HEK293 (cell line): ENCODE measurements around the gene USP24.

Source experiments
- CTCF ChIA-PET: fragments of 350-600 bp; formaldehyde crosslinking; extraction: SDS; loops from one replicate; lab custom pipeline; 2021; ENCODE audit warnings: antibody characterized with exemption; lab: Yijun Ruan, JAX
- POLR2A ChIA-PET: fragments of 300-600 bp; formaldehyde crosslinking; extraction: SDS; loops from one replicate; lab custom pipeline; 2020; ENCODE audit warnings: antibody characterized with exemption, inconsistent platforms; lab: Yijun Ruan, JAX
- H3K27ac ChIP-seq: fragments of 200-500 bp; sonication (Bioruptor generic); 2 replicates; pipeline ENCODE4 v1.5.1; 2014; ENCODE audit warnings: low read depth, low read length, control low read depth, inconsistent platforms; ENCODE audit errors: extremely low read depth
- H3K36me3 ChIP-seq, 2 experiments: fragments of 200-500 bp in 1 of 2; sonication (Bioruptor generic) in 1 of 2; 1 replicate in 1 of 2; 2 replicates in 1 of 2; pipeline ENCODE4 v1.5.1; 2014 to 2017; ENCODE audit warnings: inconsistent platforms in 2 of 2, low read length in 2 of 2; ENCODE audit not compliant: control insufficient read depth in 2 of 2, insufficient read depth in 1 of 2
- H3K4me1 ChIP-seq: fragments of 200-500 bp; sonication (Bioruptor generic); 2 replicates; pipeline ENCODE4 v1.5.1; 2014; ENCODE audit warnings: mild to moderate bottlenecking, low read length, inconsistent platforms; ENCODE audit not compliant: control insufficient read depth, insufficient read depth
- H3K4me3 ChIP-seq: 2 replicates; pipeline ENCODE4 v1.5.1; 2011; ENCODE audit warnings: low read depth, mild to moderate bottlenecking, control low read depth, low read length, moderate library complexity
- H3K9me3 ChIP-seq: fragments of 200-500 bp; sonication (Bioruptor generic); 2 replicates; pipeline ENCODE4 v1.5.1; 2014; ENCODE audit warnings: low read depth, low read length, inconsistent platforms; ENCODE audit not compliant: control insufficient read depth, insufficient read depth
- GLIS2 ChIP-seq: fragments of 450-650 bp; formaldehyde crosslinking; IDR thresholded peaks from 2 replicates; pipeline ENCODE4 v1.5.1; 2016; ENCODE audit warnings: missing biosample characterization, missing genetic modification characterization
- INSM2 ChIP-seq: fragments of 450-650 bp; formaldehyde crosslinking; IDR thresholded peaks from 2 replicates; pipeline ENCODE4 v1.5.1; 2016; ENCODE audit warnings: missing biosample characterization, missing genetic modification characterization
- ZNF10 ChIP-seq: fragments of 450-650 bp; formaldehyde crosslinking; IDR thresholded peaks from 2 replicates; pipeline ENCODE4 v1.5.1; 2017; ENCODE audit warnings: missing biosample characterization, missing genetic modification characterization
- ZNF311 ChIP-seq: fragments of 450-650 bp; formaldehyde crosslinking; IDR thresholded peaks from 2 replicates; pipeline ENCODE4 v1.5.1; 2017; ENCODE audit warnings: missing biosample characterization, missing genetic modification characterization, borderline replicate concordance
- ZNF366 ChIP-seq: fragments of 450-650 bp; formaldehyde crosslinking; conservative IDR thresholded peaks from 2 replicates; pipeline ENCODE4 v1.5.1; 2016; ENCODE audit warnings: missing biosample characterization, missing genetic modification characterization
- ZNF48 ChIP-seq: fragments of 450-650 bp; formaldehyde crosslinking; IDR thresholded peaks from 2 replicates; pipeline ENCODE4 v1.5.1; 2016; ENCODE audit warnings: missing biosample characterization, missing genetic modification characterization
- ZNF580 ChIP-seq: fragments of 450-650 bp; formaldehyde crosslinking; IDR thresholded peaks from 2 replicates; pipeline ENCODE4 v1.5.1; 2016; ENCODE audit warnings: missing biosample characterization, missing genetic modification characterization
- ZNF677 ChIP-seq: fragments of 450-650 bp; IDR thresholded peaks from 2 replicates; pipeline ENCODE4 v1.5.0; 2018; ENCODE audit warnings: missing biosample characterization, mild to moderate bottlenecking, missing genetic modification characterization, moderate library complexity
- ZNF704 ChIP-seq: fragments of 450-650 bp; formaldehyde crosslinking; IDR thresholded peaks from 2 replicates; pipeline ENCODE4 v1.5.1; 2016; ENCODE audit warnings: missing biosample characterization, missing genetic modification characterization
- ZNF768 ChIP-seq: fragments of 450-650 bp; formaldehyde crosslinking; IDR thresholded peaks from 2 replicates; pipeline ENCODE4 v1.5.1; 2018; ENCODE audit warnings: missing biosample characterization, mild to moderate bottlenecking, missing genetic modification characterization
- ZNF791 ChIP-seq: fragments of 450-650 bp; formaldehyde crosslinking; IDR thresholded peaks from 2 replicates; pipeline ENCODE4 v1.5.1; 2016; ENCODE audit warnings: missing biosample characterization, missing genetic modification characterization
- TF ChIP-seq, protein P1 (sequence below): fragments of 450-650 bp; formaldehyde crosslinking; IDR thresholded peaks from 2 replicates; pipeline ENCODE4 v1.5.1; 2016; ENCODE audit warnings: missing biosample characterization, missing genetic modification characterization
- TF ChIP-seq, protein P2 (sequence below): fragments of 450-650 bp; formaldehyde crosslinking; IDR thresholded peaks from 2 replicates; pipeline ENCODE4 v1.5.1; 2016; ENCODE audit warnings: missing biosample characterization, missing genetic modification characterization

USP24 gene

DNA sequence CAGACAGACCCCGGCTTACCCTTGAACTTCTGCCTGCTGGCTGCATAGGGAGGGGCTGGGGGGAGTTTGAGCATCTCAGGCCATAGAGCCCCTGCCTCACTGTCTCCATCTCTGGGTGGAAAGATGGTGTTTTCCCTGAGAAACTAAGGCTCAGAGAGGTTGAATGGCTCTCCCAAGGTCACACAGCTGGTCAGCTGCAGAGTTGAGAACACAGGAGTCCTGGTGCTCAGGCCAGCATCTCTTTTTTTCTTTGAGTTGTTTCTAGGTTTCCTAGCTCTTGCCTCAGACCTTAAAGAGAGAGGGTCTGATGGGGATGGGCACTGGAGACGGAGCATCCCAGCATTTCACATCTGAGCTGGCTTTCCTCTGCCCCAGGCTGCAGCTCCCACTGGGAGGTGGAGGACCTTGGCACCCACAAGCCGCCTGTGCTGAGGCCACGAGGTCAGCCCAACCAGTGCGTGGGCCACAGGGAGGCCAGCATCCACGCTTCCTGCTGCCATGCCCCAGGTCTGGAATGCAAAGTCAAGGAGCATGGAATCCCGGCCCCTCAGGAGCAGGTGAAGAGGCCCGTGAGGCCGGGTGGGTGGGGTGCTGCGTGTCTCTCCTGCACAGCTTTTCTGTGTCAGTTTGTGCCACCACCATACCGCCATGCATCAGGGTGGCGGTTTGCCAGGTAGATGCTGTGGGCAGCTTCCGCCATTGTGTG is 154.0 kb downstream of the USP24 start:
- H3K9me3 ChIP-seq = no peaks in the 10 kb centered on the region
- CTCF ChIA-PET = interaction anchor here (1.1 kb wide), 2 partner anchors 10 to 116 kb away, joined by 3 to 6 read pairs; no protein-coding TSS in a partner anchor
- no peak overlapping the region for H3K27ac ChIP-seq
- H3K4me3 ChIP-seq = no peak overlapping the region
- no peaks in the 10 kb centered on the region for H3K36me3 ChIP-seq
- POLR2A ChIA-PET = no interaction called here
- no peaks in the 10 kb centered on the region for H3K4me1 ChIP-seq
- no peak for TF ChIP-seq ZNF10 (tag by site-specific recombination)
- TF ChIP-seq ZNF768 (tag by site-specific recombination) = 0 out of 2 replicates have a peak, but pooled peaks have one; percentile 59

GRCh38 chr1:55060133-55060999 is 154.8 kb downstream of the USP24 start:
- CTCF ChIA-PET = interaction anchor here (0.6 to 1.8 kb wide), 7 partner anchors 10 to 115 kb away, joined by 3 to 6 read pairs (median 3); no protein-coding TSS in a partner anchor
- no peaks in the 10 kb centered on the region for H3K36me3 ChIP-seq
- POLR2A ChIA-PET = no interaction called here
- no peaks in the 10 kb centered on the region for H3K9me3 ChIP-seq
- no peaks in the 10 kb centered on the region for H3K4me1 ChIP-seq
- H3K4me3 ChIP-seq = no peak overlapping the region
- H3K27ac ChIP-seq = no peak overlapping the region
- no peak for TF ChIP-seq GLIS2
- TF ChIP-seq ZNF48 = no peak
- no peak for TF ChIP-seq ZNF311 (tag by site-specific recombination)
- TF ChIP-seq ZNF677 (tag by site-specific recombination) = no peak

DNA sequence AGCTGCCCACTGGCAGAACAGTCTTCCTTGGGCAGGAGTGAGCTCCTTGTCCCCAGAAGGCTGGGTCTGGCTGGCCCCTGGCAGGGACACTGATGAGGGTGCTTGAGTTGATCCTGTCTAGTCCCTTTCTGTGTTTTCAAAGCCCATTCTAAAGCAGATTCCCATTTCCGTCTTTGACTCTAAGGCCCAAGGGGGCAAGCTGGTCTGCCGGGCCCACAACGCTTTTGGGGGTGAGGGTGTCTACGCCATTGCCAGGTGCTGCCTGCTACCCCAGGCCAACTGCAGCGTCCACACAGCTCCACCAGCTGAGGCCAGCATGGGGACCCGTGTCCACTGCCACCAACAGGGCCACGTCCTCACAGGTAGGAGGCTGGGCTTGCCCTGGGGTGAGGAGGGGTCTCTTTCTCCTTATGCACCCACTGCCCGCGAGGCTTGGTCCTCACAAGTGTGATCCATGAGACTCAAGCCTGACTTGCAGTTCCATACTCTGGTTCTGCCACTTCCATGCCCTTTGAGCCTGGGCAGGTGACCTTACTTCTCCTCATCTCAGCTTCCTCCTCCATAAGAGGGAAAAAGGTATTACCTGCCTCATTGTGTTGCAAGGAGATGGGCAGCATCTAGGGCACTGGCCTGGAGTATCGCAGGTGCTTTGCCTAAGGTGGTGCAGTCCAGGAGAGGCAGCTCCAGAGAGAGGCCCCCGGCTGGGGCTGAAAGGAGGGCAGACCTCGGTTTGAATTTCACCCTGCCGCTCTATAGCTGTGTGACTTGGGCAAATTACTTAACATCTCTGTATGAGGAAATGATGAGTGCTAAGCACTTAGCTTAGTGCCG is 155.6 kb downstream of the USP24 start:
- Histone ChIP-seq H3K36me3 (no peaks in the 10 kb centered on the region), H3K4me1 (no peaks in the 10 kb centered on the region), H3K27ac (no peak overlapping the region), H3K4me3 (no peak overlapping the region), H3K9me3 (no peaks in the 10 kb centered on the region)
- ChIA-PET POLR2A (no interaction called here), CTCF (interaction anchor here (0.6 to 1.8 kb wide), 7 partner anchors 11 to 115 kb away, joined by 3 to 4 read pairs (median 3); no protein-coding TSS in a partner anchor)
- no peak for TF ChIP-seq ZNF704
- TF ChIP-seq, protein P1, sequence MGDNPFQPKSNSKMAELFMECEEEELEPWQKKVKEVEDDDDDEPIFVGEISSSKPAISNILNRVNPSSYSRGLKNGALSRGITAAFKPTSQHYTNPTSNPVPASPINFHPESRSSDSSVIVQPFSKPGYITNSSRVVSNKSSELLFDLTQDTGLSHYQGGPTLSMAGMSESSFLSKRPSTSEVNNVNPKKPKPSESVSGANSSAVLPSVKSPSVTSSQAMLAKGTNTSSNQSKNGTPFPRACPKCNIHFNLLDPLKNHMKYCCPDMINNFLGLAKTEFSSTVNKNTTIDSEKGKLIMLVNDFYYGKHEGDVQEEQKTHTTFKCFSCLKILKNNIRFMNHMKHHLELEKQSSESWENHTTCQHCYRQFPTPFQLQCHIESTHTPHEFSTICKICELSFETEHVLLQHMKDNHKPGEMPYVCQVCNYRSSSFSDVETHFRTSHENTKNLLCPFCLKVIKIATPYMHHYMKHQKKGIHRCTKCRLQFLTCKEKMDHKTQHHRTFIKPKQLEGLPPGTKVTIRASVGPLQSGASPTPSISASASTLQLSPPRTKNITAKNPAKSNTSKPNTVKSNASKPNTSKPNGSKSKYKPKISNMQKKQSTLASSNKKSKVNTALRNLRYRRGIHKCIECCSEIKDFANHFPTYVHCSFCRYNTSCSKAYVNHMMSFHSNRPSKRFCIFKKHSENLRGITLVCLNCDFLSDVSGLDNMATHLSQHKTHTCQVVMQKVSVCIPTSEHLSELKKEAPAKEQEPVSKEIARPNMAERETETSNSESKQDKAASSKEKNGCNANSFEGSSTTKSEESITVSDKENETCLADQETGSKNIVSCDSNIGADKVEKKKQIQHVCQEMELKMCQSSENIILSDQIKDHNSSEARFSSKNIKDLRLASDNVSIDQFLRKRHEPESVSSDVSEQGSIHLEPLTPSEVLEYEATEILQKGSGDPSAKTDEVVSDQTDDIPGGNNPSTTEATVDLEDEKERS (tag by site-specific recombination) = no peak
- TF ChIP-seq INSM2 (tag by site-specific recombination) = no peak
- TF ChIP-seq, protein P2, sequence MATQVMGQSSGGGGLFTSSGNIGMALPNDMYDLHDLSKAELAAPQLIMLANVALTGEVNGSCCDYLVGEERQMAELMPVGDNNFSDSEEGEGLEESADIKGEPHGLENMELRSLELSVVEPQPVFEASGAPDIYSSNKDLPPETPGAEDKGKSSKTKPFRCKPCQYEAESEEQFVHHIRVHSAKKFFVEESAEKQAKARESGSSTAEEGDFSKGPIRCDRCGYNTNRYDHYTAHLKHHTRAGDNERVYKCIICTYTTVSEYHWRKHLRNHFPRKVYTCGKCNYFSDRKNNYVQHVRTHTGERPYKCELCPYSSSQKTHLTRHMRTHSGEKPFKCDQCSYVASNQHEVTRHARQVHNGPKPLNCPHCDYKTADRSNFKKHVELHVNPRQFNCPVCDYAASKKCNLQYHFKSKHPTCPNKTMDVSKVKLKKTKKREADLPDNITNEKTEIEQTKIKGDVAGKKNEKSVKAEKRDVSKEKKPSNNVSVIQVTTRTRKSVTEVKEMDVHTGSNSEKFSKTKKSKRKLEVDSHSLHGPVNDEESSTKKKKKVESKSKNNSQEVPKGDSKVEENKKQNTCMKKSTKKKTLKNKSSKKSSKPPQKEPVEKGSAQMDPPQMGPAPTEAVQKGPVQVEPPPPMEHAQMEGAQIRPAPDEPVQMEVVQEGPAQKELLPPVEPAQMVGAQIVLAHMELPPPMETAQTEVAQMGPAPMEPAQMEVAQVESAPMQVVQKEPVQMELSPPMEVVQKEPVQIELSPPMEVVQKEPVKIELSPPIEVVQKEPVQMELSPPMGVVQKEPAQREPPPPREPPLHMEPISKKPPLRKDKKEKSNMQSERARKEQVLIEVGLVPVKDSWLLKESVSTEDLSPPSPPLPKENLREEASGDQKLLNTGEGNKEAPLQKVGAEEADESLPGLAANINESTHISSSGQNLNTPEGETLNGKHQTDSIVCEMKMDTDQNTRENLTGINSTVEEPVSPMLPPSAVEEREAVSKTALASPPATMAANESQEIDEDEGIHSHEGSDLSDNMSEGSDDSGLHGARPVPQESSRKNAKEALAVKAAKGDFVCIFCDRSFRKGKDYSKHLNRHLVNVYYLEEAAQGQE (tag by site-specific recombination) = no peak
- TF ChIP-seq ZNF791 (tag by site-specific recombination) = no peak
- no peak for TF ChIP-seq ZNF580 (tag by site-specific recombination)
- no peak for TF ChIP-seq ZNF366 (tag by site-specific recombination)
